Measurements from ENCODE around the gene AFMID. TPM values are rescaled to one million over a fixed set of nuclear protein-coding genes. Genes with fewer than 3 reads are reported as not detected.

The AFMID gene
- total RNA-seq, 1 donor from 2014 or later, result 47.6 TPM

DNA sequence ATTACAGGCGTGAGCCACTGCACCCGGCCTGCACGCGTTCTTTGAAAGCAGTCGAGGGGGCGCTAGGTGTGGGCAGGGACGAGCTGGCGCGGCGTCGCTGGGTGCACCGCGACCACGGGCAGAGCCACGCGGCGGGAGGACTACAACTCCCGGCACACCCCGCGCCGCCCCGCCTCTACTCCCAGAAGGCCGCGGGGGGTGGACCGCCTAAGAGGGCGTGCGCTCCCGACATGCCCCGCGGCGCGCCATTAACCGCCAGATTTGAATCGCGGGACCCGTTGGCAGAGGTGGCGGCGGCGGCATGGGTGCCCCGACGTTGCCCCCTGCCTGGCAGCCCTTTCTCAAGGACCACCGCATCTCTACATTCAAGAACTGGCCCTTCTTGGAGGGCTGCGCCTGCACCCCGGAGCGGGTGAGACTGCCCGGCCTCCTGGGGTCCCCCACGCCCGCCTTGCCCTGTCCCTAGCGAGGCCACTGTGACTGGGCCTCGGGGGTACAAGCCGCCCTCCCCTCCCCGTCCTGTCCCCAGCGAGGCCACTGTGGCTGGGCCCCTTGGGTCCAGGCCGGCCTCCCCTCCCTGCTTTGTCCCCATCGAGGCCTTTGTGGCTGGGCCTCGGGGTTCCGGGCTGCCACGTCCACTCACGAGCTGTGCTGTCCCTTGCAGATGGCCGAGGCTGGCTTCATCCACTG is 27.0 kb downstream of the AFMID start, which contains the start of gene BIRC5:
BIRC5 (plus strand) TSS at position 238 of the 690 bp plus-strand sequence; CDS start at position 302, 64 bp downstream.
- peaks cover 12% of the 10 kb centered on the region for H3K4me1 ChIP-seq
- TF ChIP-seq POLR2A (IDR thresholded peaks at IDR 0.05), result no peak
- peak; percentile 60 to 93 for TF ChIP-seq POLR2AphosphoS5 (IDR thresholded peaks at IDR 0.05; ENCODE audit: insufficient read depth in 1 of 2, low read depth in 1 of 2)
- TF ChIP-seq, protein P1, sequence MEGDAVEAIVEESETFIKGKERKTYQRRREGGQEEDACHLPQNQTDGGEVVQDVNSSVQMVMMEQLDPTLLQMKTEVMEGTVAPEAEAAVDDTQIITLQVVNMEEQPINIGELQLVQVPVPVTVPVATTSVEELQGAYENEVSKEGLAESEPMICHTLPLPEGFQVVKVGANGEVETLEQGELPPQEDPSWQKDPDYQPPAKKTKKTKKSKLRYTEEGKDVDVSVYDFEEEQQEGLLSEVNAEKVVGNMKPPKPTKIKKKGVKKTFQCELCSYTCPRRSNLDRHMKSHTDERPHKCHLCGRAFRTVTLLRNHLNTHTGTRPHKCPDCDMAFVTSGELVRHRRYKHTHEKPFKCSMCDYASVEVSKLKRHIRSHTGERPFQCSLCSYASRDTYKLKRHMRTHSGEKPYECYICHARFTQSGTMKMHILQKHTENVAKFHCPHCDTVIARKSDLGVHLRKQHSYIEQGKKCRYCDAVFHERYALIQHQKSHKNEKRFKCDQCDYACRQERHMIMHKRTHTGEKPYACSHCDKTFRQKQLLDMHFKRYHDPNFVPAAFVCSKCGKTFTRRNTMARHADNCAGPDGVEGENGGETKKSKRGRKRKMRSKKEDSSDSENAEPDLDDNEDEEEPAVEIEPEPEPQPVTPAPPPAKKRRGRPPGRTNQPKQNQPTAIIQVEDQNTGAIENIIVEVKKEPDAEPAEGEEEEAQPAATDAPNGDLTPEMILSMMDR (IDR thresholded peaks at IDR 0.05), result no peak
- intact Hi-C loops (cut with DNase I), result loop anchor here (10.0 kb wide), 1 partner anchor 509 kb away; no protein-coding TSS in a partner anchor
- H3K27ac ChIP-seq, result no peak within 1 kb of the TSS
- H3K4me3 ChIP-seq, result peak within 1 kb of the TSS; percentile 40 to 51
- no peak for DNase-seq (ENCODE audit: extremely low spot score in 2 of 2)
- no peaks in the 10 kb centered on the region for H3K27me3 ChIP-seq
- no peaks in the 10 kb centered on the region for H3K9me3 ChIP-seq
- H3K36me3 ChIP-seq, result no peaks in the 10 kb centered on the region

DNA sequence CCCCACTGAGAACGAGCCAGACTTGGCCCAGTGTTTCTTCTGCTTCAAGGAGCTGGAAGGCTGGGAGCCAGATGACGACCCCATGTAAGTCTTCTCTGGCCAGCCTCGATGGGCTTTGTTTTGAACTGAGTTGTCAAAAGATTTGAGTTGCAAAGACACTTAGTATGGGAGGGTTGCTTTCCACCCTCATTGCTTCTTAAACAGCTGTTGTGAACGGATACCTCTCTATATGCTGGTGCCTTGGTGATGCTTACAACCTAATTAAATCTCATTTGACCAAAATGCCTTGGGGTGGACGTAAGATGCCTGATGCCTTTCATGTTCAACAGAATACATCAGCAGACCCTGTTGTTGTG is 27.5 kb downstream of the AFMID start:
- peaks cover 12% of the 10 kb centered on the region for H3K4me1 ChIP-seq
- intact Hi-C loops (cut with DNase I), result loop anchor here (10.0 kb wide), 1 partner anchor 510 kb away; no protein-coding TSS in a partner anchor
- H3K36me3 ChIP-seq, result no peaks in the 10 kb centered on the region
- no peaks in the 10 kb centered on the region for H3K27me3 ChIP-seq
- H3K9me3 ChIP-seq, result no peaks in the 10 kb centered on the region
- no peak overlapping the region for H3K27ac ChIP-seq
- TF ChIP-seq POLR2AphosphoS5 (IDR thresholded peaks at IDR 0.05; ENCODE audit: insufficient read depth in 1 of 2, low read depth in 1 of 2), result no peak
- no peak for TF ChIP-seq POLR2A (IDR thresholded peaks at IDR 0.05)
- TF ChIP-seq, protein P1 (IDR thresholded peaks at IDR 0.05), result no peak
- H3K4me3 ChIP-seq, result peak overlapping the region; percentile 40 to 51
- no peak for DNase-seq (ENCODE audit: extremely low spot score in 2 of 2)

DNA sequence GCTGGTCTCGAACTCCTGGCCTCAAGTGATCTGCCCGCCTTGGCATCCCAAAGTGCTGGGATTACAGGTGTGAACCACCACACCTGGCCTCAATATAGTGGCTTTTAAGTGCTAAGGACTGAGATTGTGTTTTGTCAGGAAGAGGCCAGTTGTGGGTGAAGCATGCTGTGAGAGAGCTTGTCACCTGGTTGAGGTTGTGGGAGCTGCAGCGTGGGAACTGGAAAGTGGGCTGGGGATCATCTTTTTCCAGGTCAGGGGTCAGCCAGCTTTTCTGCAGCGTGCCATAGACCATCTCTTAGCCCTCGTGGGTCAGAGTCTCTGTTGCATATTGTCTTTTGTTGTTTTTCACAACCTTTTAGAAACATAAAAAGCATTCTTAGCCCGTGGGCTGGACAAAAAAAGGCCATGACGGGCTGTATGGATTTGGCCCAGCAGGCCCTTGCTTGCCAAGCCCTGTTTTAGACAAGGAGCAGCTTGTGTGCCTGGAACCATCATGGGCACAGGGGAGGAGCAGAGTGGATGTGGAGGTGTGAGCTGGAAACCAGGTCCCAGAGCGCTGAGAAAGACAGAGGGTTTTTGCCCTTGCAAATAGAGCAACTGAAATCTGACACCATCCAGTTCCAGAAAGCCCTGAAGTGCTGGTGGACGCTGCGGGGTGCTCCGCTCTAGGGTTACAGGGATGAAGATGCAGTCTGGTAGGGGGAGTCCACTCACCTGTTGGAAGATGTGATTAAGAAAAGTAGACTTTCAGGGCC is 32.4 kb downstream of the AFMID start:
- H3K27me3 ChIP-seq, result no peaks in the 10 kb centered on the region
- H3K9me3 ChIP-seq, result no peaks in the 10 kb centered on the region
- intact Hi-C loops (cut with DNase I), result loop anchor here (10.0 kb wide), 1 partner anchor 515 kb away; no protein-coding TSS in a partner anchor
- H3K4me3 ChIP-seq, result no peak overlapping the region
- TF ChIP-seq, protein P1 (IDR thresholded peaks at IDR 0.05), result no peak
- TF ChIP-seq POLR2A (IDR thresholded peaks at IDR 0.05), result no peak
- no peak overlapping the region for H3K27ac ChIP-seq
- H3K36me3 ChIP-seq, result no peaks in the 10 kb centered on the region
- DNase-seq (ENCODE audit: extremely low spot score in 2 of 2), result no peak
- peaks cover 1% of the 10 kb centered on the region for H3K4me1 ChIP-seq

DNA sequence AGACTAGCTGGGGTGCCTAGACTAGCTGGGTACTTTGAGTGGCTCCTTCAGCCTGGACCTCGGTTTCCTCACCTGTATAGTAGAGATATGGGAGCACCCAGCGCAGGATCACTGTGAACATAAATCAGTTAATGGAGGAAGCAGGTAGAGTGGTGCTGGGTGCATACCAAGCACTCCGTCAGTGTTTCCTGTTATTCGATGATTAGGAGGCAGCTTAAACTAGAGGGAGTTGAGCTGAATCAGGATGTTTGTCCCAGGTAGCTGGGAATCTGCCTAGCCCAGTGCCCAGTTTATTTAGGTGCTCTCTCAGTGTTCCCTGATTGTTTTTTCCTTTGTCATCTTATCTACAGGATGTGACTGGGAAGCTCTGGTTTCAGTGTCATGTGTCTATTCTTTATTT is 35.9 kb downstream of the AFMID start:
- TF ChIP-seq POLR2A (IDR thresholded peaks at IDR 0.05) (no peak), POLR2AphosphoS5 (IDR thresholded peaks at IDR 0.05; ENCODE audit: insufficient read depth in 1 of 2, low read depth in 1 of 2) (no peak)
- TF ChIP-seq, protein P1 (IDR thresholded peaks at IDR 0.05), result no peak
- DNase-seq (ENCODE audit: extremely low spot score in 2 of 2), result no peak
- Histone ChIP-seq H3K27ac (no peak overlapping the region), H3K9me3 (no peaks in the 10 kb centered on the region), H3K27me3 (no peaks in the 10 kb centered on the region), H3K36me3 (no peaks in the 10 kb centered on the region), H3K4me1 (no peaks in the 10 kb centered on the region), H3K4me3 (no peak overlapping the region)
- intact Hi-C loops (cut with DNase I), result no loop called here

- intact Hi-C loops (cut with DNase I), result no loop called here
- Histone ChIP-seq H3K27me3 (no peaks in the 10 kb centered on the region), H3K36me3 (no peaks in the 10 kb centered on the region), H3K4me3 (no peak overlapping the region), H3K9me3 (no peaks in the 10 kb centered on the region), H3K4me1 (no peaks in the 10 kb centered on the region), H3K27ac (no peak overlapping the region)
- TF ChIP-seq, protein P1 (IDR thresholded peaks at IDR 0.05), result no peak
- no peak for TF ChIP-seq POLR2AphosphoS5 (IDR thresholded peaks at IDR 0.05; ENCODE audit: insufficient read depth in 1 of 2, low read depth in 1 of 2)
- TF ChIP-seq POLR2A (IDR thresholded peaks at IDR 0.05), result no peak
- DNase-seq (ENCODE audit: extremely low spot score in 2 of 2), result no peak
Measured at GRCh38 chr17:78223765-78224164, 36.6 kb downstream of the AFMID start.
